ENCODE data around the gene ABCA4. TPM values are rescaled to one million over a fixed set of nuclear protein-coding genes. Genes with fewer than 3 reads are reported as not detected.

ABCA4 gene
- total RNA-seq, 1 donor from 2014 or later, result 51.7 TPM

- Mint-ChIP-seq H3K9me3 (ENCODE audit: unreplicated experiment) (no peaks in the 10 kb centered on the region), H3K27ac (ENCODE audit: unreplicated experiment) (no peak overlapping the region), H3K4me1 (ENCODE audit: unreplicated experiment) (peaks cover 35% of the 10 kb centered on the region), H3K36me3 (ENCODE audit: low read depth, unreplicated experiment) (peaks cover 25% of the 10 kb centered on the region), H3K4me3 (ENCODE audit: unreplicated experiment) (no peak overlapping the region), H3K27me3 (ENCODE audit: unreplicated experiment) (peaks cover 5% of the 10 kb centered on the region)
- no peak for TF ChIP-seq CTCF (IDR thresholded peaks at IDR 0.05; ENCODE audit: unreplicated experiment)
- no peak for DNase-seq (ENCODE audit: low spot score)
Measured at GRCh38 chr1:94027721-94028515, 93.0 kb downstream of the ABCA4 start.

DNA sequence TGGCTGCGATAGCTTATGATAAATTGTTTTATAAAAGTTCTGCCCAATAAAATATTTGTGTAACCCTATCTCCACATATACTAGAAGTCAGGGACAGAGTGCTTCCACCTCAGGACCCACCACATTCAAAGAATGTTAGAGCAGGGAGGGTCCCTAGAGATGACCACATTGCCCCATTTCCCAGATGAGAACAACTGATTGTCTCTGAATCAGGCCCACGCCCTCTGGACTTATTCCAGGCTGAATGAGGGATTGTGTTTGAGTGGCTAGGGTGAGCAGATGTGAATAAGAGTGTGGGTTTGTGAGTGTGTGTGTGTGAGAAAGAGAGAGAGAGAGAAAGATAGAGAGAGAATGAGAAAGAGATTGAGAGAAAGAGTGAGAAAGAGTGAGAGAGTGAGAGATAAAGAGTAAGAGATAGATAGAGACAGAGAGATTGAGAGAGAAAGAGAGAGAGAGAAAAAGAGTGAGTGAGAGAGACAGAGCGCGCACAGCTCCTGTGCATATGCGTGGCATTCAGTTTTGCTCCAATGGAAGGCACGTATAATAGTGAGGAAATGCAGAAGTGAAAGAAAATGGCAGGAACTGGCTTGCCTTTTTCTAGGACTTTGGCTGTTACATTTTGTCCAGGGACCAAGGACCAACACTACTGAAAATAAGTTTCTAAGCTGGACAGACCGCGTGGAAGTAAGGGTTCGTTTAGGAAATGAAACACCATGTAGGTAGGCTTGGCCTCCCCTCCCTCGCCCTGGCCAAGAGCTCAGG lies 94.1 kb downstream of the ABCA4 start:
- H3K9me3 Mint-ChIP-seq (ENCODE audit: unreplicated experiment), result no peaks in the 10 kb centered on the region
- no peak for TF ChIP-seq CTCF (IDR thresholded peaks at IDR 0.05; ENCODE audit: unreplicated experiment)
- H3K36me3 Mint-ChIP-seq (ENCODE audit: low read depth, unreplicated experiment), result peaks cover 33% of the 10 kb centered on the region
- DNase-seq (ENCODE audit: low spot score), result no peak
- peaks cover 39% of the 10 kb centered on the region for H3K4me1 Mint-ChIP-seq (ENCODE audit: unreplicated experiment)
- peaks cover 5% of the 10 kb centered on the region for H3K27me3 Mint-ChIP-seq (ENCODE audit: unreplicated experiment)
- peak overlapping the region; percentile 0 for H3K27ac Mint-ChIP-seq (ENCODE audit: unreplicated experiment)
- H3K4me3 Mint-ChIP-seq (ENCODE audit: unreplicated experiment), result no peak overlapping the region

DNA sequence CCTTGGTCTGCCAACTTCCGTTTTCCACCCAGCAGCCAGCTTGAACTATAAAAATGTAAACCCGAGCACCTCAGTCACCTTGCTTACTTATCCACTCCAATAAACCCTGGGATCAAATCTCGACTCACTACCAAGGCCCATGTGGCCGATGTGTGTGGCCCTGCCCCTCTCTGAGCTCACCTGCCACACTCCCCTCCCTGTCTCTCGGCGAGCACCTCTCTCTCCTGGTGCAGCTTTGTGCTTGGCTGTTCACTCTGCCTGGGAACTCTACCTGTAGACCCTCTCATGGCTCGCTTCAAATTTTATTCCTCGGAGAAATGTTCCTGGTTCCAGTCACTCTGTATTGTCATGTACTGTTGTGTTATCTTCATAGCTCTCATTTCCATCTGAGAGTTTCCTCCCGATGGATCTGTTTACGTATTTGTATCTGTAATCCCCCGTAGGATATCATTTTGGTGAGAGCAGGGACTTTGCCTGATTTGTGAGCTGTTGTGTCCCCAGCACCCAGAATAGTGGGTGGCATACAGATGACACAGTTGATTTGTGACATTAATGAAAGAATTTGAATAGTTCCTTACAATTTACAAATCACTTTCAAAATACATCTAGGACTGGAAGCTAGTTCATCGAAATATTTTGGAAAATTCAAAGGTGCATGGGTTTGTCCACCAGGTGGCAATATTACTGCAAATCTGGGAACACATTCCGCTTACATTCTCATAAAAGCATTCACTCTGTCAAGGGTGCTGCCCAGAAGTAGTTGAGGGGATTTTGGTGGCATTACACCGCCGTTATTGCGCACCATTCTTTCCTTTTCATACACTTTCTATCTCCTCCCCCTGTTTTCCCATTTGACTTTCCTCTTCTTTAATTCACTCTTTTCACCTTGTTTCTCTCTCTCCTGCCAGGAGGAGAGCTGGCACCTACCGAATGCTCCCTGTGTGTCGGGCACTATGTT lies 95.3 kb downstream of the ABCA4 start:
- H3K27me3 Mint-ChIP-seq (ENCODE audit: unreplicated experiment), result peaks cover 5% of the 10 kb centered on the region
- peak; percentile 95 for TF ChIP-seq CTCF (IDR thresholded peaks at IDR 0.05; ENCODE audit: unreplicated experiment)
- peaks cover 31% of the 10 kb centered on the region for H3K36me3 Mint-ChIP-seq (ENCODE audit: low read depth, unreplicated experiment)
- no peaks in the 10 kb centered on the region for H3K9me3 Mint-ChIP-seq (ENCODE audit: unreplicated experiment)
- peaks cover 42% of the 10 kb centered on the region for H3K4me1 Mint-ChIP-seq (ENCODE audit: unreplicated experiment)
- peak overlapping the region; percentile 72 for H3K27ac Mint-ChIP-seq (ENCODE audit: unreplicated experiment)
- H3K4me3 Mint-ChIP-seq (ENCODE audit: unreplicated experiment), result no peak overlapping the region
- DNase-seq (ENCODE audit: low spot score), result peak; percentile 53

- Mint-ChIP-seq H3K36me3 (ENCODE audit: low read depth, unreplicated experiment) (peaks cover 25% of the 10 kb centered on the region), H3K4me1 (ENCODE audit: unreplicated experiment) (peaks cover 41% of the 10 kb centered on the region), H3K4me3 (ENCODE audit: unreplicated experiment) (no peak overlapping the region), H3K9me3 (ENCODE audit: unreplicated experiment) (no peaks in the 10 kb centered on the region), H3K27ac (ENCODE audit: unreplicated experiment) (no peak overlapping the region), H3K27me3 (ENCODE audit: unreplicated experiment) (peaks cover 5% of the 10 kb centered on the region)
- TF ChIP-seq CTCF (IDR thresholded peaks at IDR 0.05; ENCODE audit: unreplicated experiment), result no peak
- no peak for DNase-seq (ENCODE audit: low spot score)
Measured at GRCh38 chr1:94024104-94024792, 96.7 kb downstream of the ABCA4 start.

All from endothelial cell (in vitro differentiated cells).